ENCODE results near the gene EFHD1. TPM values are rescaled to one million over a fixed set of nuclear protein-coding genes. Genes with fewer than 3 reads are reported as not detected.
A peak's percentile ranks its signal among the peaks of the same experiment; 100 is the strongest.
"Not testable (repeated sequence)": the region's sequence is repeated elsewhere in the genome, so short reads cannot be mapped to it uniquely, and the experiment has no call there.

EFHD1 gene
- polyA plus RNA-seq, 1 experiment: 76.5 TPM

DNA sequence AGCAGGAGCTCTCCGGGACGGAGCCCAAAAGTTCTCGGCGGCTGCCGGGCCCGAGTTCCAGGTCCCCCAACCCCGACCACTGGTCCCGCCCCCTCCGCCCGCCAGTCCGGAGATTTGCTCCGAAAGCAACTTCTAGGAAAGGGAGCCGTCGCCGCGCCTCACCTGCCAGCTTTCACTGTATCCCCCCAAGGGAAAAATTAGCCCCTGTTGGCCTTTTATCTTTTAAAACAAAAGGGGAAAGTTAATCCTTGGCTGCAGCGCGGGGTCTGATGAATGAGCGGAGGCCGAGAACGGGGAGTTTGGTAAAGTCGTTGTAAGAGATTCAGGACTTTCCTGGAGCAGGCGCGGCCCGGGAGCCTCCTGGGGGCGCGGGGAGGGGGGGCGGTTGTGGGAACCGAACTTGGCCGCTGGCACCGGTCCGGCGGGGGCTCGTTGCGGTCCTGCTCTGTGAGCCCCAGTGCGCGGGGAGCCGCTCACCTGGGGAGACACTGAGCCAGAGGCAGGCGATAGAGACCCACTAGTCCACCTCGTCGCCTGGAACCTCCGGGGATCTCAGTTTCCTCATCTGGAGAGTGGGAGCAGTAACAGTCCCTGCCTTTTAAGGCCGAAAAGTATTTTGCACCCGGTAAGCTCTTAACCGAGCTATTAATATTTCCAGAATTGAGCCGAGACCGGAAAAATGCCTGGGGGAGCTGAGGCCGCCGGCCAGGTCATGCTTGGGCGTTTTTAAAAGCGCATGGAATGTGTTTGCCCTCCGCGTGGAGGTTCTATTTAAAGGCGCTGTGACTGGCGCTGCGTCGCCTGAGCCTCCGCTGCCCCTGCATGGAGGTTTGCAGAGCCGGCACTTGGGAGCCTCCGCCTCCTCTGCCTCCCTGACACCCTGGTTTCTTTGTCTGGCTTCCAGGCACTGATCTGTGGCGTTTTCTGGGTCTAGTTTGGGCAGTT, 1.1 kb downstream of the EFHD1 start:
- H3K36me3 ChIP-seq (ENCODE audit: control insufficient read depth, insufficient read depth, low read length): no peaks in the 10 kb centered on the region
- ChIA-PET CTCF (interaction anchor here (0.8 to 4.1 kb wide), 4 partner anchors 12 to 35 kb away, joined by 3 to 20 read pairs (median 9); no protein-coding TSS in a partner anchor), POLR2A (no interaction called here)
- TF ChIP-seq, protein P1, sequence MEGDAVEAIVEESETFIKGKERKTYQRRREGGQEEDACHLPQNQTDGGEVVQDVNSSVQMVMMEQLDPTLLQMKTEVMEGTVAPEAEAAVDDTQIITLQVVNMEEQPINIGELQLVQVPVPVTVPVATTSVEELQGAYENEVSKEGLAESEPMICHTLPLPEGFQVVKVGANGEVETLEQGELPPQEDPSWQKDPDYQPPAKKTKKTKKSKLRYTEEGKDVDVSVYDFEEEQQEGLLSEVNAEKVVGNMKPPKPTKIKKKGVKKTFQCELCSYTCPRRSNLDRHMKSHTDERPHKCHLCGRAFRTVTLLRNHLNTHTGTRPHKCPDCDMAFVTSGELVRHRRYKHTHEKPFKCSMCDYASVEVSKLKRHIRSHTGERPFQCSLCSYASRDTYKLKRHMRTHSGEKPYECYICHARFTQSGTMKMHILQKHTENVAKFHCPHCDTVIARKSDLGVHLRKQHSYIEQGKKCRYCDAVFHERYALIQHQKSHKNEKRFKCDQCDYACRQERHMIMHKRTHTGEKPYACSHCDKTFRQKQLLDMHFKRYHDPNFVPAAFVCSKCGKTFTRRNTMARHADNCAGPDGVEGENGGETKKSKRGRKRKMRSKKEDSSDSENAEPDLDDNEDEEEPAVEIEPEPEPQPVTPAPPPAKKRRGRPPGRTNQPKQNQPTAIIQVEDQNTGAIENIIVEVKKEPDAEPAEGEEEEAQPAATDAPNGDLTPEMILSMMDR (IDR thresholded peaks at IDR 0.05; ENCODE audit: insufficient read depth, low read depth, low read length): no peak
- H3K27me3 ChIP-seq (ENCODE audit: control insufficient read depth, insufficient read depth, low read length): no peaks in the 10 kb centered on the region
- DNase-seq (ENCODE audit: low read depth): peak; percentile 32
- peak overlapping the region; percentile 55 for H3K4me3 ChIP-seq (ENCODE audit: low read depth, low read length)

DNA sequence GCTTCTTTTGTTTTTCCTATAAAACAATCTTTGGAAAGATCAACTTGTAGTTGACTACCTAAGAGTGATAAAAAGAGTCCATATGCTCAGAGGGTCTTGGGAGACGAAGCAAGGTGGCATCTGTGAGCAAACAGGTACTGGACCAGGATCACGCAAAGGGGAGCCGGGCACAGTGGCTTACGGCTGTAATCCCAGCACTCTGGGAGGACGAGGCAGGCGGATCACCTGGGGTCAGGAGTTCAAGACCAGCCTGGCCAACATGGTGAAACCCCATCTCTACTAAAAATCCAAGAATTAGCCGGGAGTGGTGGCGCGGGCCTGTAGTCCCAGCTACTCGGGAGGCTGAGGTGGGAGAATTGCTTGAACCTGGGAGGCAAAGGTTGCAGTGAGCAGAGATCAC, 2.0 kb downstream of the EFHD1 start:
- H3K36me3 ChIP-seq (ENCODE audit: control insufficient read depth, insufficient read depth, low read length); DNase-seq (ENCODE audit: low read depth); POLR2A ChIA-PET; H3K4me3 ChIP-seq (ENCODE audit: low read depth, low read length); H3K27me3 ChIP-seq (ENCODE audit: control insufficient read depth, insufficient read depth, low read length): not testable (repeated sequence)
- CTCF ChIA-PET: interaction anchor here (1.2 to 1.4 kb wide), 2 partner anchors 11 to 33 kb away, joined by 5 to 6 read pairs; no protein-coding TSS in a partner anchor

- DNase-seq (ENCODE audit: low read depth): no peak
- POLR2A ChIA-PET: no interaction called here
- Histone ChIP-seq H3K4me3 (ENCODE audit: low read depth, low read length) (no peak overlapping the region), H3K27me3 (ENCODE audit: control insufficient read depth, insufficient read depth, low read length) (no peaks in the 10 kb centered on the region), H3K36me3 (ENCODE audit: control insufficient read depth, insufficient read depth, low read length) (no peaks in the 10 kb centered on the region)
- TF ChIP-seq, protein P1 (IDR thresholded peaks at IDR 0.05; ENCODE audit: insufficient read depth, low read depth, low read length): no peak
- CTCF ChIA-PET: interaction anchor here (1.2 to 1.4 kb wide), 2 partner anchors 12 to 33 kb away, joined by 5 to 6 read pairs; no protein-coding TSS in a partner anchor
Observed at GRCh38 chr2:232635820-232636219, 2.4 kb downstream of the EFHD1 start.

DNA sequence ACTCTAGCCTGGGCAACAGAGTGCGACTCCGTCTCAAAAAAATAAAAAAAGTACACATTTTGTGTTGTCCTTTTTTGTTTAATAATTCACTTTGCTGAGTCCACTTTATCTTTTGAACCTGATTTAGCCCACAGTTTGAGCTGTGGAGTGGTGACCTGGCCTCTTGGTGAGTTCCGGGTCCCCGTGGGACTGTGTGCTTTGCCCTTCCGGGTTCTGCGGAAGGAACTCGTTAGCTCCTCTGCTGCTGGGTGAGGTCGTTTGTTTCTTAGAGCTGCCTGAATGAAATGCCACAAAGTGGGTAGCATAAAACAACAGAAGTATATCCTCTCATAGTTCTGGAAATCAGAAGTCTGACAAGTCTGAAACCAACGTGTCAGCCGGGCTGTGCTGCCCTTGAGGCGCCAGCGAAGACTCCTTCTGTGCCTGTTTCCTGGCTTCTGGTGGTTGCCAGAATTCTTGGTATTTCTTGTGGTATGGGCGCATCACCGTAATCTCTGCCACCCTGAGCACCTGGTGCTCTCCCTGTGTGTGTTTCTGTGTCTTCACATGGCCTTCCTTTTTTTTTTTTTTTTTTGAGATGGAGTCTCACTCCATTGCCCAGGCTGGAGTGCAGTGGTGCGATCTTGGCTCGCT, 3.5 kb downstream of the EFHD1 start:
- H3K27me3 ChIP-seq (ENCODE audit: control insufficient read depth, insufficient read depth, low read length): no peaks in the 10 kb centered on the region
- H3K4me3 ChIP-seq (ENCODE audit: low read depth, low read length): no peak overlapping the region
- CTCF ChIA-PET: interaction anchor here (0.8 kb wide), 1 partner anchor 32 kb away, joined by 3 read pairs; no protein-coding TSS in a partner anchor
- POLR2A ChIA-PET: no interaction called here
- TF ChIP-seq, protein P1 (IDR thresholded peaks at IDR 0.05; ENCODE audit: insufficient read depth, low read depth, low read length): no peak
- H3K36me3 ChIP-seq (ENCODE audit: control insufficient read depth, insufficient read depth, low read length): no peaks in the 10 kb centered on the region
- no peak for DNase-seq (ENCODE audit: low read depth)

DNA sequence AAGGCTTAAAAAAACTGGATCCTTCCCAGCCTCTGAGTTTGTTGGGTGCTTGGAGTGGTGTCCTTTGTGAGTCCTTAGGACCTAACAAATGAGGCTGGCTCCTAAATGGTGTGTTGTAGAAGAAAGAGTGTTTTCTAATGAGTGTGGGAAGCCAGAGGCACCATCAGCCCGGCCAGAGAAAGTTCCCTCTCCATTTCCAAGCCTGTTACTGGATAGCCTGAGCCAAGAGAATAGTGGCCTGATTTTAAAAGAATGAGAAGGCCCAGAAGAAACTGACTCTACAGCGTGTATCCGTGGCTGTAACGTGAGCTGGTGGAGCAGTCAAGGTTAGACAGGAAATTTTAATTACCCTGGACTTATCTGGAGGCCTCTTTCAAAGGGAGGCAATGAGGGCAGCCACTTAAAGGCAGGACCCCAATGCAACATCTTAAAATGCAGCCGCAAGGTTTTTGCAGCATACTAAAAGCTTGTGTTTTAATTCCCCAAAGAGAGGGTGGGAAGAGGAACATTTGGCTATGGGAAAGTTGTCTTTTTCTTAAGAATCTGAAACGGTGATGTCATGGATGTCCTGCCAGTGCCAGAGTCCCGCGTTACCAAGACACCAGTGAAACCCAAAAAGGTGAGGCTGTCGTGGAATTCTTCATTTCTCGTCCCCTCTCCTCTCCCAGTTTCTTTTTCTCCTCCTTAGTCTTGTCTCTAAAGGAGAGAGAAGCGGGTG, 4.6 kb downstream of the EFHD1 start:
- DNase-seq (ENCODE audit: low read depth): no peak
- Histone ChIP-seq H3K27me3 (ENCODE audit: control insufficient read depth, insufficient read depth, low read length) (no peaks in the 10 kb centered on the region), H3K36me3 (ENCODE audit: control insufficient read depth, insufficient read depth, low read length) (no peaks in the 10 kb centered on the region)

More for the DNA sequence above, 4.6 kb downstream of the EFHD1 start:
- H3K4me3 ChIP-seq (ENCODE audit: low read depth, low read length): no peak overlapping the region
- ChIA-PET CTCF (interaction anchor here (0.5 to 1.2 kb wide), 2 partner anchors 9 to 16 kb away, joined by 3 read pairs; no protein-coding TSS in a partner anchor), POLR2A (interaction anchor here (0.5 kb wide), 1 partner anchor 8 kb away, joined by 14 read pairs; no protein-coding TSS in a partner anchor)
- TF ChIP-seq, protein P1 (IDR thresholded peaks at IDR 0.05; ENCODE audit: insufficient read depth, low read depth, low read length): no peak

Data from BJ (cell line).